ENCODE data around the gene DAPK3.

Gene DAPK3

DNA sequence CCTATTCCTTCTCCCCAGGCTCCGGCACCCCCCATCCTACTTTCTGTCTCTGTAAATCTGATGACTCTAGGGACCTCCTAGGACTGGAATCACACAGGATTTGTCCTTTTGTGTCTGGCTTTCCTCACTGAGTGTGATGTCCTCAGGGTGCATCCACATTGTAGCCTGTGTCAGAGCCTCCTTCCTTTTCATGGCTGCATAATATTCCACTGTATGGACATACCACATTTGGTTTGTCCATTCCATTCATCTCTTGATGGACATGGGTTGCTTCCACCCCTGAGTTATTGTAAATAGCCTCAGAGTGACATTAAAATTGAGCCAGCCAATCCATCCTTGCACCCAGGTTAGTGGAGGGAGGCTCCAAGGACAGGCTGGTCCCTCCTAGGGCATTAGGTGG lies 60.8 kb downstream of the DAPK3 start:
- DNase-seq, result no peak

All from fibroblast of skin of scalp (primary cell).